GM19328 (cell line): ENCODE data around the gene DOCK2.

Experiments
- ATAC-seq: cut with Tn5 transposase; IDR thresholded peaks from one replicate; pipeline ENCODE4 v1.9.1; 2021; ENCODE audit warnings: mild to moderate bottlenecking, moderate library complexity; ENCODE audit not compliant: unreplicated experiment

Gene DOCK2

DNA sequence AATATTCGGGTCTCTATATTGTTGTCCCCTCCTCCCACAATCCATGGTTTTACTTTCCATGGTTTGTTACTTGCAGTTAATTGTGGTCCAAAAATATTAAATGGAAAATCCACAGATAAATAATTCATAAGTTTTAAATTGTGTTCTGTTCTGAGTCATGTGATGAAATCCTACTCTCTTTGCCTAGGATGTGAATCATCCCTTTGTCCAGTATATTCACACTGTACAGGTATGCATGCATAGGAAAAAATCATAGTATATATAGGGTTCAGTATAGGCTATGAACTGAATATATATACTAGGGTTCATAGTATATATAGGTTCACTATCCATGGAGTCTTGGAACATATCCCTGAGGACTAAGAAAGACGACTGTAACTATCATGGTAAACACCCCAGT is 323.6 kb downstream of the DOCK2 start:
- no peak for ATAC-seq

DNA sequence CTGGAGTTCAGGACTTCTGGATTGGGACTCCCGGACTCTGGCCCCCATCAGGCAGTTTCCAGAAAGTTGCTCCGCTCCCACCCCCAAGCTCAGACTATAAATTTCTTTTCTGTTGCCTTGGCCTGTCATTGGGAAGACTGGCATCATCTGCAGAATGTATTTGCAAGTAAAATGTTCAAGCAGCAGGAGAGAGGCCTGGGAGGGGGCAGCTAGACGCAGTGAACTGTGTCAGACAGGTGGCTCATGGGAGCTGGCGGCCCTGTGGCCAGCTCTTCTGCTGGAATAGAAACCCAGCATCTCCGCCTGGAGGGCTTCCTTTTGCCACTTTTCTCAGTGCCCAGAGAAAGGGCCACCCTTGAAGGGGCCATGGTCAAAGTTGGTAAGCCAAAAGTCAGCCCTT is 327.2 kb downstream of the DOCK2 start:
- ATAC-seq = no peak

DNA sequence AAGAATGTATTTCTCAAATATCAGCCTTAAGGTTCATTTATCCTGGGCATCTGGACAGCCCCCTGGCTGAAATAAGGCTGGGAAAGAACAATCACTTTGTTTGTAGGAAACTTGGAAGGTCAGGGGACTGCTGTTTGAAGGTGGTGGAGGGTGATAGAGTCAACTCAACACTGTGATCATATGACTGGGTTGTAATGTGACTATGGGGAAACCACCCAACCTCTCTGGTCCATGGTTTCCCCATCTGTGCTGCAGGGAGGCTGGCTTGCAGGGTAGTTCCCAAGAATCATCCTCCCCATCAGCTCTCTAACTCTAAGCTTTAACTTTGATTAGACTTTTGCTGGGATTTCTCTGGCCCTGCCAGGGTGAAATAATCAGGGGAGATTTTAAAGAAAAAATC is 333.3 kb downstream of the DOCK2 start:
- ATAC-seq = no peak

DNA sequence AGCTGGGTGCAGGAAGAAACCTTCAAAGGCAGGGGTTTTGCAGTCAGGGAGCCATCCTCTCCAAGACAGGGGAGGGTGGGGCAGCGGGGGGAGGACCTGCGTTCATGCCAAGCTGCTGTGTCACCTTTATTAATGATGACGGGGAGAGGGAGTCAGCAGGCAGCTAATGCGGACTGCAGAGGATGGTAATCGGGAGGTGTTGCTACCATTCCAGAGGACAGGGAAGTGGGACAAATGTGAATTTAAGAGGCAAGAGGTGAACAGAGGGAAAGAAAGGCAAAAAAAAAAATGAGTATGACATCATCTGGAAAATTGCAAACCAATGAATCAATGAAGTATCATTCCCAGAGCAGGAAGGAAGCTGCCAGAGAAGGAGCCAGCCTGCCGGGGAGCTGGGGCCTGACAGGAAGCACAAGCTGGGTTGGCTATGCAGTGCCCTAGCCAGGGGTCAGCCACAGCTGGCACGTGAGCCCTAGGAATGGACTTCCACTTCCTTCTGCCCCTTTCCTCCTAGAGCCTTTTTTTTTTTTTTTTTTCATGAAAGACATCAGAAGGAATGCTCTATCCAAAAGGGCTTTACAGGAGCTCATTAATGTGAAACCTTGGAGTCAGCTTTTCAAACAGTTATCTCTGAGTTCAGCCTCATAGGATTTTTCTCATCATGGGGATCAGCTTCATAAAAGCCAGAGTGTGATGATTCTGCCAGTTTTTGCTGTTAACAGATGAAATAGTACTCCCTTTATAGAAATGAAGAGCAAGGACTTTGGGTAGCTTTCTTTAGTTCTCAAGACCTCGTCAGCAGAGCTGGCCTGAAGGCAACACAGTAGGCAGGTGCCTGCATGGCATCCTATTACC is 334.1 kb downstream of the DOCK2 start:
- ATAC-seq = no peak

DNA sequence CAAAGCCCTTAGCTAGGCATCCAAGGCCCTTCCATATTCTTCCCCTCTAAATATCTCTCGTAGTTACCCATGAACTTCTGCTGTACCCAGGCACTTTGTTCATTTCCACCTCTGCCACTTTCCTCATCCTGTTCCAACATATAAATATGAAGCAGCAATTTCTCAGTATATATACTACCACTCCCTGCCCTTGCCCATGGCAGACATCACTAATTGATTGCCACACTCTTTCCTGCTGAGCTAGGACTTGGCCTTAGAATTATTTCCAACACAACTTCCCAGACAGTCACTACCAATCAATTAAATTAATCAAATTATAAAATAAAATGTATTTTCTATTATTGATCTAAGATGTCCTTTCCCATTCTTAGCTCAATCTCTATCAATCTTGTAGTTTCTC is 334.7 kb downstream of the DOCK2 start:
- no peak for ATAC-seq

DNA sequence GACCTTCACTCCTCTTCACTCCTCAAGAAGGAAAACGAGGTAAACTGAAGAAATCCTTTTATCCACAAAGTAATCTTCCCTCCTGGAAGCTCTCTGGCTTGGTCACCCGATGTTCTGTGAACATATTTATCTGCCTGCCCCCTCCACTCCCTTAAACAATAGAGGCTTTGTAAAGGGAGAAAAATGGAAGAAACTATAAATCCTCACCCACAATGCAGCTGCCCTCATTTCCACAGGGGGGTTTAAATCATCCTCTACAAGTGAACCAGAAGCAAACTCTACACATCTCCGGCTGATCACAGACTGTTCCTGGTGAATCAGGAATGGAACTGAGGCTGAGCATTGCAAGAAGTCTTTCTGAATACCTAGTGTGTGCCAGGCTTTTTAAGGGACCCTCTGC is 336.0 kb downstream of the DOCK2 start:
- no peak for ATAC-seq

DNA sequence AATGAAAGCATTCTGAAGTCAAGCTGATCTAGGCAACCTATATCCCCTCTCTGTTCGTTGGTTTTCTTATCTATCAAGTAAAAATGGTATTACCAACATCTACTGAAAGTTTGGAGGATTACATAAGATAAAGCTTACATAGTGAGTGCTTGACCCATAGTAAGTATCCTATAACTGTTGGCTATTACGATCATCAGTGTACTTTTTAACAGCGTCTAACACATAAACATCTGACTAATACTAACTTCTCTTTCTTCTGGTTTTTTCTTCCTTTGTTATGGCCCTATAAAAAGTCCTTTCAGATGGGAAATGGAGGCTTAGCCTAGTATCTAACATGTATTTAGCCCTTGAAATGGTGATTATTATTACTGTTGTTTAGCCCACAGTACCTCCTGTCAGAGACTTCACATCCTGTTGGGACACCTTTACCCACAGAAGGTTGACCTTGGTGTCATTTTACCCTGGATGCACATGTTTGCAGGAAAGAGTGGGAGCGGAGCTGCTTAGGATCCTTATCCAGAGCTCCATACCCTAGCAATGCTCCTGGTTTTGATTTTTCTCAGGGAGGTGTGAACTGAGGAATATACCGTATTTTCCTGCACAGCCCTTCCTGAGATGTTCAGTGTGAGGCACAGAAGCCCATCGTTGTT is 337.2 kb downstream of the DOCK2 start:
- no peak for ATAC-seq

DNA sequence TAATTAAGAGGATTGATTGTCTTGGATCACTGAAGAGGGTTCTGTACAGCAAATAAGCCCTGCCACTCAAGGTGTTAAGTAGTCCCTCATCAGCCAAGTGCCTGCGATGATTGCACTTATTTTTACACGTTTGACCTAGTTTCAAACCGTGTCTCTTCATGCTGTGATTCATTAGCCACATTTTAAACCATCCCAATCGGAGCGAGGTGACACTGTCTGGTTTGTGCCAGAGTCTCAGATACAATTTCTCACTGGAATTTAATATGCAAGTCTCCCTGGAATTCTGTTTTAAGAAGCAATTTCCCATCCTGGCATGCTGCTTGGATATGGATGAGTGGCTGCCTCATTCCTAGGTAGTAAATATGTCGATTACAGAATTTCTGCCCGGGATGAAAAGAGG is 341.6 kb downstream of the DOCK2 start:
- ATAC-seq = no peak

DNA sequence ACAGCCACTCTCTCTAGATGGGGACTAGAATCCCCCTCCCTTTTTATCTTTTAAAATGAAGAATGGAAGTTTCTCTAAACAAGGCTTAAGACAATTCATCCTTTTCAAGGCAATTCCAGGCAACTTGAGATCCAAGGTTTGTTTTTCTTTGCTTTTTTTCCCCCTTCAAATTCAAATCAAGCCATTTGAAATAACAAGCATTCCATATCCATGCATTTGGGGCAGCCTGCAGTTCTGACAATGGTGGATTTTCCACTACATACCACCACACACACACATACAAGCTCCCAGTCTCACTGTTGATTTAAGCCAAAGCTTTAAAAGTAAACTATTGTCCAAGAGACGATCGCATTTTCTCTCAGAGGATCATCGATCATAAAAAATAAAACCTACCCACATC is 342.8 kb downstream of the DOCK2 start:
- ATAC-seq = no peak

DNA sequence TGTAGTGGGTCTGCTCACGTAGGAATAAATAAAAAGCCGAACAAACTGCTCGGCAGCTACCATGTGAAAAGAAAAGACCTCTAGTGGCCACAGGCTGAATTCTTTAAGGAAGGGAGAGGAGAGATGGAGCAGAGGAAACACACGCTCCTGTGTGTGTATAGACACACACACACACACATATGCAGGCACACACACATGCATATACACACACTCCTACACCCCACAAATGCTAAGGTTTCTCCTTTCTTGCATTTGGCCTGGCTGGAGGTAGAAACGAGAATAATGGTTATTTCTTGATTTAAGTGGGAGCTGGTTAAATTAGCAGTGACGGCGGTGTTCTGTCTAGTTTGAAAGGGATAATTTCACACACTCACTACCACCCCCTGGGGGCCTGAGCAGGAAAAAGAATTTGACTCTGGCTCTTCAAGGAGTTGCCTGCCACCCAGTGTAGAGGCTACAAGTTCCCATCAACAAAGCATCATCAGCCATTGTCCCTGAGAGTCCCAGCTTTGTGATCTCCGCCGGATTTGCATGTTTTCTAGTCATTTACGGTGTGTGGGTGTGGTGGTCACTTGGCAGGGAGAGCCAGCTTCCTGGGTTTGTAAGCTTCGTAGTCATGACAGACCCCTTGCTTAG is 343.5 kb downstream of the DOCK2 start, which contains the start of gene INSYN2B:
Gene INSYN2B, minus strand, starts transcription at position 78 of the 636 bp plus-strand sequence. CDS start 96,597 bp downstream, outside the sequence.
- no peak for ATAC-seq

DNA sequence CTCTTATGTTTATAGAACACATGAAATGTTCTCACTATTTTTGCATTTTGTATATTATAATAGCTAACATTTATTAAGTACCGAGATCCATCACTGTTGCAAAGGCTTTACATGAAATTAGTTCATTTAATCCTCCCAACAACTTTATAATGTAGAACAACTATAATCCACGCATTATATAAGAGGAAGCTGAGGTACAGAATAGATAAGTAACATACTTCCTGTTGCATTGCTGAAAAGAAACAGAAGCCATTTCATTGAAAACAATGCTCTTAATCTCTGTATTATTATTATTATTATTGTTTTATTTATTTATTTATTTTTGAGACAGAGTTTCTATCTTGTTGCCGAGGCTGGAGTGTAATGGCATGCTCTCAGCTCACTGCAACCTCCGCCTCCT is 351.1 kb downstream of the DOCK2 start:
- no peak for ATAC-seq

DNA sequence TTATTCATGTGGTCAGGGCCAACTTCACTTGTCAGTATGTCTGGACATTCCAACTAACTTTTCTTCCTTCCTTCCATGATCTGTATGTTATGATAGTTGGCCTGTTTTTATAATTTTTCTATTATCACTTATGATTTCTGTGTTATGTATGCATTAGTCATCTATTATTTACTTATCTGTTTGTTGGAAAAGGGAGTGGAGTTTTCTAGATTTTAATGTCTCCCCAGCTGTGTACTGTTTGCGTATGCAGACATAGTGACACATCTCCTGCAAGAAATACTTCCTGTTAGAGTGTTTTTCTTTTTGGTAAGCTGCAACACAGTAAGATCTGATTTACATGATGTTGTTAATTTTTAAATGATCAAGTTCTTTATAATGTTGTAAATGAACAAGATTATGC is 351.9 kb downstream of the DOCK2 start:
- ATAC-seq = no peak

DNA sequence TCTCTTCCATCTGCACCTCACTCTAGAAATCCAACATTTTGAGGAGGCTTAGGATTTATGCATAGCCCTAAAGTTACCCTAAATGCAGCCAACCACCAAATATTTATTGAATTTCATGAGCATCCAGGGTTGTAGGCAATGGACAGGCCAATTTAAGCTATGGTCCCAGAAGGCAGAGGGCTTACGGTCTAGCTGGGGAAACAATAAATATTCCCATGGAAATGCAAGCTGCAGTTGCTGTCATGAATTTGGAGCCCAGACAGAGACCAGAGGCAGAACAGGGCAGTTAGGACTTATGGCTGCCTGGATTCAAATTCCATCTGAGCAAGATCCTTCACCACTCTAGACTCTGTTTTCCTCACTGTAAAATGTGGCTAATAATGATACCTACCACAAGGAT is 352.3 kb downstream of the DOCK2 start:
- no peak for ATAC-seq

DNA sequence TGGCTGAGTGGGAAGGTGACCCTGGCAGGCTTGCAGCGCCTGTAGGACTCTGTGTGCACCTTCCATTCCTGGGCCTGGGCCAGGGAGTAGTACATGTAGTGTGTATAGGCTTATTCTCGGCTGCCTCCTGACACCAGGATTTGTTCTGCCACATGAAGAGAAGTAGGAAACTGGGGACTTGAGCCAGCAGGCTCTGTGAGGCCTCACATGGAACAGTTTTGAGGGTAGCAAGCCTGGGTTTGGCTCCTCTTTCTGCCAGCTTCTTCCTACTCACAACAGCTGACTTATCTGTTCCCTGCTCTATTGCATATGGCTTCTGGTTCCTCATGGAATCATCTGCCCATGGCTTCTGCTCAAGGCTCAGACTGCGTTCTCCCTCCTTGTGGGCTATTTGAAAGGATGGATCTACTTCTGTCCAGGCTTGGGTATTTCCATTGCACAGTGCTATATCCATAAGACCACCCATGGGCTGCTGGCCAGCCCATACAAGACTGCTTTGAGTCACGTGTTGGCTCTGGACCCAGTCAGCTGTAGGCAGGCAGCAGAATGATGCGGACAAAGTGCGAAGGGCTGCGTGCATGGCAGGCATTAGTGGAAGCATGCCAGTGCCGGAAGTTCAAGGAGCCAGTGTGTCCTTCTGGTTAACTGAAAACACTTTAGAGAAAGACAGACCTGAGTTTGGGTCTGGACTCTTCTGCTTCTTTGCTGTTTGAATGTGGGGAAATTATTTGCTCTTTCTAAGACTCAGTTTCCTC is 354.2 kb downstream of the DOCK2 start:
- ATAC-seq = no peak

DNA sequence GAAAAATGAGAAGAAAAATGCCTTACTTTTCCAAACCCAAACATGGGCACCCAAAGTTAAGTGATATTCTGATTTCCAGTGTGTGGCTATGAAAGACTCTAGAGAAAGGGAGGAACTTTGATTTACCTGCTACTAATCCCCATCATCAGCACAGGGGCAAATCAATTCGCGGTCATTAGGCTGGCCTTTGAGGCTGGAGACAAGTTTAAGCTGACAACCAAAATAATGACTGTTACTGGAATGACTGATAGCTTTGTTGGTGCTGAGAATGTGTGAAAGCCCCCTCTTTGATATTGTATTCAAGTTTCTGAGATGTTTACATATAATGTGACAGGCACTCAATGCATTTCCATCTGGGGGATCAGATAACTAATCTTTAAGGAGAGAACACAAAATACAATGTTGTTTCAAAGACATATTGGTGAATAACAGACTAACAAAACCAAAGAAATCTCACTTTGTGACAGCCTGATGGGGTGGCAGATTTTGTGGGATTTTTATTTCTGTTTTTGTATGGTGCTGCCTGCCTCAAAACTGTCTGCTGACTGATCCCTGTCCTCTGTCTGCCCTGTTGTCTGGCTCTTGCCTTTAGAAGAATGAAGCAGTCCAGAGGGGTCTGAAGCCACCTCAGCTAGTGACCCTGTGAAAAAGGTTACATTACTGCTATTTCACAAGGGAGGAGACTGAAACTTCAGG is 355.9 kb downstream of the DOCK2 start:
- ATAC-seq = no peak

DNA sequence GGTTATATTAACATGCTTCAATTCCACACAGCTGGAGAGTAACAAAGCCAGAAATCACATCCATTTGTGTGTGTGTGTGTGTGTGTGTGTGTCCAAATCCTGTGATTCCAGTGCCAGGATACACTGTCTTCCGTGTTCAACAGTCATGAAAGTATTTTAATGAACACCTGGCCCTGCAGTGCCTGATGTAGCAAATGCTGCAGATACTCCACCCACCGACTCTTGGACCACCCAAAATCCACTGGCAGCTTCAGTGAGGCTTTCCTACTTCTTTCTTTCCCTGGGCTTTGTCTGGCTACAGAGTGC is 356.4 kb downstream of the DOCK2 start:
- ATAC-seq = no peak

DNA sequence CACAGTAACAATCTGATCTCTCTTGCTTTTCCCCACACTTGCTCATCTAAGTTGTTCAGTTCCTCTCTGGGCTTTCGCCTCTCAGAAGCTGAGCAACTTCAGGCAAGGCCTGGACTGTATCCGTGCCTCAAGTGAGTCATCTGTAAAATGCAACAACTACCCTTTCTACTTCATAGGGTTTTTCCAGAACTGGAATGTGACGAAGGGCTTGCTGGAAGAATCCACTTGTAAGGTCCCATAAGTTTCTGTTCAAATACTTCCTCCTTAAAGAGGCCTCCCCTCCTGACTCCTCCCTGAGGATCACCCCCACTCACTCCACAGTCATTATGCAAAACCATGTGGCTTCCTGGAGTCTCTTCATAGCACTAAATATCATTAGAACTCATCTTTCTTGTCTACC is 360.7 kb downstream of the DOCK2 start:
- no peak for ATAC-seq

DNA sequence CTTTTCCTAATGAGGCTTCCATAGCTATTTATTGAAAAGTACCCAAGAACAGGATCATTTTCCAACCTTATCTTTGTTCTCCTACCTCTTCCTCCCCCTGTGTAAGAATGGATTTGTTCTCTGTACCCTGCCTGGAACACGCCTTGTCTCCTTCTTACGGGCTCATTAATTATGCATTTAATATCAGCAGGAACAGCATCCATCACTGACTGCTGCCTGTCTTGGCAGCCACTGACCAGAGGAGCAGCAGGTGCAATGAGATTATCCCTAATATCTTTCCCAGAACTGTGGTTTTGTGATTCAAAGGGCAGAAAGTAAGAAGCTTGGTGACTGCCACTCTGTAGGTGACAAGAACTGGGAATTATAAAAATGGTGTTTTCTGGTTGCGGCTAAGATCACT is 362.5 kb downstream of the DOCK2 start:
- ATAC-seq = no peak

DNA sequence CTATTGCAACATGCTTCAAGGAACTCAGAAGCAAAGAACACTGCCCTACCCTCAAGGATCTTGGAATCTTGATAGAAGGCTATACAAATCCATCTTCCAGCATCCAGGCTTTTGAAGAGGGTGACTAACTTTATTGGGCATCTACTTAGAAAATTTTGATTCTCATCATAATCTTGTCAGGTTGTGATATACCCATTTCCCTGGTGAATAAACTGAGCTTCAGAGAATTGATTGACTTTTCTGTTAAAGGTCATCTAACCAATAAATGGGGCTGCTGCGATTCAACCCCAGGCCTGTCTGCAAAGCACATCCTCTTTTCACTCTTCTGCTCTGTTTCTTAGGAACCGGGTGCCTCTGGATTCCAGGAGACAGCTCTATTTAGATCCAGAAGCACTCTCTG is 363.1 kb downstream of the DOCK2 start:
- ATAC-seq = no peak

DNA sequence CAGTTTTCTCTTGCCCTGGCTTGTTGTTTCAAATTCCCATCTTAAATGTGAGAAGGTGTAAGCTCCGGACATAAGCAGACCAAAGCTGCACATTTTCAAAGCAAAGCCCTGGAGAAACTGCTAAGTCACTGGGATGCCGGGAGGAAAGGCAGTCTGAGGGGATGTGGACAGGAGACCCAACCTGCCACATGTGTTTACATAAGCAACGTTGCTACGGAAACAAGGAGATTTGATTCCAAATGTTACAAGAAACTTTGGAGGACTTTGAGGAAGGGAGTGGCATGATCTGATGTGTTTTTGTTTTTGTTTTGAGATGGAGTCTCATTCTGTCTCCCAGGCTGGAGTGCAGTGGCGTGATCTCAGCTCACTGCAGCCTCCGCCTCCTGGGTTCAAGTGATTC is 368.9 kb downstream of the DOCK2 start:
- ATAC-seq = no peak

DNA sequence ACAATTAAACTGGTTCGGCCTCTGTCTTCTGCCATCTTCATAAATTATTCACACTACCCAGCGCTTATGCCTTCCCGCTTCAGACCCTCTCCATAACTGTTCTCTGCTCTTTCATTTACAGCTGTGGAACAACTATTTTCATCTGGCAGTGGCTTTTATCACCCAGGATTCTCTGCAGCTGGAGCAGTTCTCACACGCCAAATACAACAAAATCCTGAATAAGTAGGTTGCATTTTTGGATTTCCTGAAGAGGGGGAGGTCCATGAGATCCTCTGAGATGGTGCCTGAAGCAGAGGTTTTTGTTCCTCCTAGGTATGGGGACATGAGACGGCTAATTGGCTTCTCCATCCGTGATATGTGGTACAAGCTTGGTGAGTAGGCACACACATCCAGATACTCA is 371.3 kb downstream of the DOCK2 start:
- no peak for ATAC-seq
